ENCODE measurements around the gene KDM2A.

KDM2A gene

GRCh38 chr11:67118801-67119584, at the start of gene KDM2A:
TSS of gene KDM2A (plus strand) at chr11:67119263. CDS start at chr11:67121317, 2,054 bp downstream.
- peak; percentile 98 for DNase-seq

GRCh38 chr11:67071420-67072284, 47.4 kb upstream of the KDM2A start:
- peak; percentile 32 to 36 for DNase-seq

- DNase-seq: no peak
Measured at GRCh38 chr11:67072295-67072694, 46.8 kb upstream of the KDM2A start.

- no peak for DNase-seq
Measured at GRCh38 chr11:67073908-67074307, 45.2 kb upstream of the KDM2A start.

- DNase-seq: no peak
Measured at GRCh38 chr11:67076202-67076601, 42.9 kb upstream of the KDM2A start.

GRCh38 chr11:67079065-67079705, 39.9 kb upstream of the KDM2A start:
- no peak for DNase-seq

- no peak for DNase-seq
Measured at GRCh38 chr11:67082071-67082791, 36.8 kb upstream of the KDM2A start.

- DNase-seq: no peak
Measured at GRCh38 chr11:67083786-67084366, 35.2 kb upstream of the KDM2A start.

GRCh38 chr11:67085617-67086016, 33.4 kb upstream of the KDM2A start:
- DNase-seq: no peak

GRCh38 chr11:67090717-67091116, 28.3 kb upstream of the KDM2A start:
- DNase-seq: no peak

GRCh38 chr11:67095214-67095507, 23.9 kb upstream of the KDM2A start:
- DNase-seq: no peak

- DNase-seq: no peak
Measured at GRCh38 chr11:67098799-67099429, 20.1 kb upstream of the KDM2A start.

GRCh38 chr11:67099831-67100324, 19.2 kb upstream of the KDM2A start:
- no peak for DNase-seq

- no peak for DNase-seq
Measured at GRCh38 chr11:67102664-67103063, 16.4 kb upstream of the KDM2A start.

GRCh38 chr11:67105964-67106363, 13.1 kb upstream of the KDM2A start:
- no peak for DNase-seq

GRCh38 chr11:67111261-67111660, 7.8 kb upstream of the KDM2A start:
- DNase-seq: no peak

- no peak for DNase-seq
Measured at GRCh38 chr11:67113231-67113721, 5.8 kb upstream of the KDM2A start.

GRCh38 chr11:67114275-67114896, 4.7 kb upstream of the KDM2A start:
- no peak for DNase-seq

GRCh38 chr11:67116758-67117105, 2.3 kb upstream of the KDM2A start:
- DNase-seq: no peak

- no peak for DNase-seq
Measured at GRCh38 chr11:67117176-67117575, 1.9 kb upstream of the KDM2A start.

- no peak for DNase-seq
Measured at GRCh38 chr11:67117672-67118180, 1.3 kb upstream of the KDM2A start.

Data from bone marrow (tissue), 2 donors.